Astrocyte (in vitro differentiated cells and primary cell): ENCODE data around the gene OR2T5.
"Not testable (repeated sequence)": the region's sequence is repeated elsewhere in the genome, so short reads cannot be mapped to it uniquely, and the experiment has no call there.

Experiments used
- EZH2 ChIP-seq: IDR thresholded peaks from 2 replicates; pipeline ENCODE4 v1.6.1; 2012; ENCODE audit warnings: mild to moderate bottlenecking, low read length, inconsistent platforms; ENCODE audit not compliant: insufficient read depth
- TF ChIP-seq, protein P1 (sequence below): IDR thresholded peaks from 2 replicates; pipeline ENCODE4 v1.5.1; 2011; ENCODE audit warnings: low read depth, mild to moderate bottlenecking, inconsistent platforms, low read length, moderate library complexity; ENCODE audit not compliant: insufficient read depth

DNA sequence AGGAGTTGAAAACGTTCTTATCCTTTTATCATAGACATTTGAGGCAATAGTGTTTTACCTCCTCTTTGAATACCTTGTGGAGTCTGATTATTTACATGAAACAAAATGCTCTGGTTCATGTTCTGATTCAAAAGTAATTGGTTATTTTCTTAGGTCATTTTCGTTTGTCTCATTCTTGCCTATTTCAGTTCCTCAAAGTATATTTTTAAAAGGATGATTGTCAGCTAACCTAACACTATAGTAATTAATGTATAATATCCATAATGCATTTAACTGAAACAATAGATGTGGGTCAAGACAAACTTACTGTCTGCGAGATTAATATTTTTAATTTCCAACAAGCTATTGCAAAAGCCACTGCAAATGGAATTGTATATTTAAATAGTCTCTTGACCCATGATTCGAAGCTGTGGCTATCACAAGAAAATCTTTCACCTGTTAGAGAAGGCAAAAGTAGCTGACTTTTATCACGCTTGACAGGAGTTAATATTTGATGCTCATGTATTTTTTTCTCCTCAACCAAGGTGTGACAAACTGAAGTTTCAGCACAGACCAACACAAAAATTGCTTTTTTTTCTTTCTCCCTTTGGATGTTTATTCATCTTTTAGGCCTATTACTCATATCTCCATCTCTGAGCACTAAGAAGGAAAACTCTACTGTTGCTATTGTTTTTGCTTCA is 37.8 kb upstream of the OR2T5 start:
- TF ChIP-seq, protein P1, sequence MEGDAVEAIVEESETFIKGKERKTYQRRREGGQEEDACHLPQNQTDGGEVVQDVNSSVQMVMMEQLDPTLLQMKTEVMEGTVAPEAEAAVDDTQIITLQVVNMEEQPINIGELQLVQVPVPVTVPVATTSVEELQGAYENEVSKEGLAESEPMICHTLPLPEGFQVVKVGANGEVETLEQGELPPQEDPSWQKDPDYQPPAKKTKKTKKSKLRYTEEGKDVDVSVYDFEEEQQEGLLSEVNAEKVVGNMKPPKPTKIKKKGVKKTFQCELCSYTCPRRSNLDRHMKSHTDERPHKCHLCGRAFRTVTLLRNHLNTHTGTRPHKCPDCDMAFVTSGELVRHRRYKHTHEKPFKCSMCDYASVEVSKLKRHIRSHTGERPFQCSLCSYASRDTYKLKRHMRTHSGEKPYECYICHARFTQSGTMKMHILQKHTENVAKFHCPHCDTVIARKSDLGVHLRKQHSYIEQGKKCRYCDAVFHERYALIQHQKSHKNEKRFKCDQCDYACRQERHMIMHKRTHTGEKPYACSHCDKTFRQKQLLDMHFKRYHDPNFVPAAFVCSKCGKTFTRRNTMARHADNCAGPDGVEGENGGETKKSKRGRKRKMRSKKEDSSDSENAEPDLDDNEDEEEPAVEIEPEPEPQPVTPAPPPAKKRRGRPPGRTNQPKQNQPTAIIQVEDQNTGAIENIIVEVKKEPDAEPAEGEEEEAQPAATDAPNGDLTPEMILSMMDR, result not testable (repeated sequence)
- TF ChIP-seq EZH2, result not testable (repeated sequence)
